A673 (cell line): ENCODE measurements around the gene C2orf80. TPM values are rescaled to one million over a fixed set of nuclear protein-coding genes. Genes with fewer than 3 reads are reported as not detected.
"Not testable (repeated sequence)": the region's sequence is repeated elsewhere in the genome, so short reads cannot be mapped to it uniquely, and the experiment has no call there.

Experiments used
- BruUV-seq: library from RNA; stranded (reverse); fragments of 400-500 nt; replicated peaks from 2 replicates; lab custom pipeline; 2021; lab: Mats Ljungman, UMichigan
- CTCF ChIA-PET: fragments of 300-600 bp; sonication (Branson Sonifier 250); formaldehyde crosslinking; loops from one replicate; lab custom pipeline; 2022; ENCODE audit warnings: antibody characterized with exemption; lab: Charles Lee
- POLR2A ChIA-PET: fragments of 300-600 bp; sonication (Branson Sonifier 250); formaldehyde crosslinking; loops from one replicate; lab custom pipeline; 2022; ENCODE audit warnings: antibody characterized with exemption; ENCODE audit not compliant: low non-redundant PET; lab: Charles Lee
- DNase-seq: peaks from one replicate; pipeline ENCODE4 v3.0.0-alpha.2; 2015; ENCODE audit warnings: low spot score
- H3K27ac ChIP-seq: fragments of 200-600 bp; sonication (generic); 2 replicates; pipeline ENCODE4 v1.5.1; 2016; ENCODE audit warnings: mixed run types, low read depth, mild to moderate bottlenecking, mixed read lengths, antibody characterized with exemption, low read length; ENCODE audit not compliant: poor library complexity, severe bottlenecking
- H3K27me3 ChIP-seq: fragments of 200-600 bp; sonication (generic); replicated peaks from 2 replicates; pipeline ENCODE4 v1.6.1; 2017; ENCODE audit warnings: mixed run types, low read depth, mild to moderate bottlenecking, mixed read lengths, antibody characterized with exemption, low read length; ENCODE audit not compliant: insufficient read depth, poor library complexity
- H3K36me3 ChIP-seq: fragments of 200-600 bp; sonication (generic); 2 replicates; pipeline ENCODE4 v1.6.1; 2016; ENCODE audit warnings: mixed run types, mild to moderate bottlenecking, mixed read lengths, antibody characterized with exemption, low read length; ENCODE audit not compliant: insufficient read depth, poor library complexity, severe bottlenecking
- H3K4me1 ChIP-seq: fragments of 200-600 bp; sonication (generic); 2 replicates; pipeline ENCODE4 v1.6.1; 2017; ENCODE audit warnings: mixed run types, mild to moderate bottlenecking, mixed read lengths, antibody characterized with exemption, low read length; ENCODE audit not compliant: insufficient read depth, poor library complexity, severe bottlenecking
- H3K4me3 ChIP-seq: fragments of 200-600 bp; sonication (generic); 2 replicates; pipeline ENCODE4 v1.5.1; 2016; ENCODE audit warnings: low read depth, mixed run types, mild to moderate bottlenecking, mixed read lengths, low read length; ENCODE audit not compliant: poor library complexity, severe bottlenecking
- H3K9me3 ChIP-seq: fragments of 200-600 bp; sonication (generic); 2 replicates; pipeline ENCODE4 v1.6.1; 2016; ENCODE audit warnings: mixed run types, low read depth, mild to moderate bottlenecking, mixed read lengths, antibody characterized with exemption, low read length; ENCODE audit not compliant: poor library complexity, severe bottlenecking
- CTCF ChIP-seq: fragments of 300-800, 200-600 bp; sonication (generic); conservative IDR thresholded peaks from 2 replicates; pipeline ENCODE4 v1.5.1; 2017; ENCODE audit warnings: low read depth, mild to moderate bottlenecking, antibody characterized with exemption, low read length, moderate library complexity, mixed read lengths
- EZH2 ChIP-seq: fragments of 200-600 bp; sonication (generic); IDR thresholded peaks from 2 replicates; pipeline ENCODE4 v1.6.1; 2017; ENCODE audit warnings: borderline replicate concordance, low read depth, mild to moderate bottlenecking, mixed read lengths, antibody characterized with exemption, low read length; ENCODE audit not compliant: poor library complexity, severe bottlenecking
- intact Hi-C: fragments of 100-400 bp; cut with micrococcal nuclease; formaldehyde crosslinking; loops from one replicate; pipeline ENCODE4 v1.10.0; 2022; ENCODE audit not compliant: unreplicated experiment
- total RNA-seq: library from RNA; stranded (reverse); gene quantifications from 2 replicates; pipeline ENCODE4 v1.2.3, GENCODE V29; 2021

C2orf80 gene
- total RNA-seq, 1 experiment from 2014 or later = not detected

GRCh38 chr2:208125251-208125650 lies 64.6 kb downstream of the C2orf80 start:
- H3K4me1 ChIP-seq = no peaks in the 10 kb centered on the region
- no peaks in the 10 kb centered on the region for H3K9me3 ChIP-seq
- H3K27ac ChIP-seq = no peak overlapping the region
- DNase-seq = no peak
- H3K36me3 ChIP-seq = no peaks in the 10 kb centered on the region
- intact Hi-C loops = no loop called here
- peaks cover 4% of the 10 kb centered on the region for H3K27me3 ChIP-seq
- TF ChIP-seq CTCF (no peak), EZH2 (no peak)
- no TSS peak for BruUV-seq
- no peak overlapping the region for H3K4me3 ChIP-seq
- CTCF ChIA-PET = interaction anchor here (0.6 kb wide), 1 partner anchor 1730 kb away, joined by 3 read pairs; no protein-coding TSS in a partner anchor
- POLR2A ChIA-PET = interaction anchor here (0.7 kb wide), 2 partner anchors 179 to 414 kb away, joined by 6 to 10 read pairs; no protein-coding TSS in a partner anchor

- H3K9me3 ChIP-seq, DNase-seq, H3K4me1 ChIP-seq, intact Hi-C loops, POLR2A ChIA-PET, H3K36me3 ChIP-seq, H3K27me3 ChIP-seq, H3K27ac ChIP-seq, H3K4me3 ChIP-seq, BruUV-seq: not testable (repeated sequence)
- CTCF ChIA-PET = interaction anchor here (0.6 kb wide), 1 partner anchor 1729 kb away, joined by 3 read pairs; no protein-coding TSS in a partner anchor
Observed at GRCh38 chr2:208124013-208124715, 65.7 kb downstream of the C2orf80 start, which contains the start of gene CRYGD. Gene CRYGD, minus strand, starts transcription at chr2:208124524. Its CDS starts 51 bp downstream, at chr2:208124473.

GRCh38 chr2:208122248-208122647 lies 67.6 kb downstream of the C2orf80 start:
- H3K27me3 ChIP-seq = peaks cover 4% of the 10 kb centered on the region
- ChIA-PET POLR2A (no interaction called here), CTCF (no interaction called here)
- intact Hi-C loops = no loop called here
- H3K36me3 ChIP-seq = no peaks in the 10 kb centered on the region
- DNase-seq = no peak
- no TSS peak for BruUV-seq
- H3K27ac ChIP-seq = no peak overlapping the region
- no peaks in the 10 kb centered on the region for H3K4me1 ChIP-seq
- H3K9me3 ChIP-seq = no peaks in the 10 kb centered on the region
- TF ChIP-seq CTCF (no peak), EZH2 (no peak)
- no peak overlapping the region for H3K4me3 ChIP-seq
